ENCODE measurements around the gene CHRNA9. TPM values are rescaled to one million over a fixed set of nuclear protein-coding genes. Genes with fewer than 3 reads are reported as not detected.
"Not testable (repeated sequence)": the region's sequence is repeated elsewhere in the genome, so short reads cannot be mapped to it uniquely, and the experiment has no call there.

Gene CHRNA9
- total RNA-seq, 1 experiment from 2014 or later: not detected

- no peaks in the 10 kb centered on the region for H3K27me3 ChIP-seq (ENCODE audit: control insufficient read depth, insufficient read depth, low read length)
- DNase-seq (ENCODE audit: low read depth, low spot score) (no peak), ATAC-seq (no peak)
- no peaks in the 10 kb centered on the region for H3K36me3 ChIP-seq (ENCODE audit: control insufficient read depth, insufficient read depth, low read length)
- no peak overlapping the region for H3K27ac ChIP-seq (ENCODE audit: low read length)
- H3K9me3 ChIP-seq (ENCODE audit: control insufficient read depth, insufficient read depth, low read depth, low read length): no peaks in the 10 kb centered on the region
- intact Hi-C loops (cut with micrococcal nuclease; ENCODE audit: unreplicated experiment) (no loop called here), in situ Hi-C loops (cut with HindIII; ENCODE audit: low pct_unique_long_range_greater_than_20kb, low sequenced_read_pairs) (no loop called here)
- no peak overlapping the region for H3K4me3 ChIP-seq (ENCODE audit: low read depth in 2 of 2, low read length in 2 of 2)
- TF ChIP-seq SIN3A (IDR thresholded peaks at IDR 0.05; ENCODE audit: borderline replicate concordance, insufficient read depth, low read depth, low read length) (no peak), TCF7L2 (IDR thresholded peaks at IDR 0.05; ENCODE audit: low read depth, low read length) (no peak)
- TF ChIP-seq, protein P1, sequence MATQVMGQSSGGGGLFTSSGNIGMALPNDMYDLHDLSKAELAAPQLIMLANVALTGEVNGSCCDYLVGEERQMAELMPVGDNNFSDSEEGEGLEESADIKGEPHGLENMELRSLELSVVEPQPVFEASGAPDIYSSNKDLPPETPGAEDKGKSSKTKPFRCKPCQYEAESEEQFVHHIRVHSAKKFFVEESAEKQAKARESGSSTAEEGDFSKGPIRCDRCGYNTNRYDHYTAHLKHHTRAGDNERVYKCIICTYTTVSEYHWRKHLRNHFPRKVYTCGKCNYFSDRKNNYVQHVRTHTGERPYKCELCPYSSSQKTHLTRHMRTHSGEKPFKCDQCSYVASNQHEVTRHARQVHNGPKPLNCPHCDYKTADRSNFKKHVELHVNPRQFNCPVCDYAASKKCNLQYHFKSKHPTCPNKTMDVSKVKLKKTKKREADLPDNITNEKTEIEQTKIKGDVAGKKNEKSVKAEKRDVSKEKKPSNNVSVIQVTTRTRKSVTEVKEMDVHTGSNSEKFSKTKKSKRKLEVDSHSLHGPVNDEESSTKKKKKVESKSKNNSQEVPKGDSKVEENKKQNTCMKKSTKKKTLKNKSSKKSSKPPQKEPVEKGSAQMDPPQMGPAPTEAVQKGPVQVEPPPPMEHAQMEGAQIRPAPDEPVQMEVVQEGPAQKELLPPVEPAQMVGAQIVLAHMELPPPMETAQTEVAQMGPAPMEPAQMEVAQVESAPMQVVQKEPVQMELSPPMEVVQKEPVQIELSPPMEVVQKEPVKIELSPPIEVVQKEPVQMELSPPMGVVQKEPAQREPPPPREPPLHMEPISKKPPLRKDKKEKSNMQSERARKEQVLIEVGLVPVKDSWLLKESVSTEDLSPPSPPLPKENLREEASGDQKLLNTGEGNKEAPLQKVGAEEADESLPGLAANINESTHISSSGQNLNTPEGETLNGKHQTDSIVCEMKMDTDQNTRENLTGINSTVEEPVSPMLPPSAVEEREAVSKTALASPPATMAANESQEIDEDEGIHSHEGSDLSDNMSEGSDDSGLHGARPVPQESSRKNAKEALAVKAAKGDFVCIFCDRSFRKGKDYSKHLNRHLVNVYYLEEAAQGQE (IDR thresholded peaks at IDR 0.05; ENCODE audit: insufficient read depth in 1 of 2, low read depth in 2 of 2, low read length in 1 of 2): no peak
- ChIA-PET CTCF (no interaction called here), POLR2A (no interaction called here)
- H3K4me1 ChIP-seq (ENCODE audit: control insufficient read depth, insufficient read depth, low read length): no peaks in the 10 kb centered on the region
- no TSS peak for BruUV-seq (replicated peaks)
Measured at GRCh38 chr4:40292313-40292759, 42.8 kb upstream of the CHRNA9 start.

- no peaks in the 10 kb centered on the region for H3K36me3 ChIP-seq (ENCODE audit: control insufficient read depth, insufficient read depth, low read length)
- POLR2A ChIA-PET: no interaction called here
- BruUV-seq (replicated peaks): no TSS peak
- in situ Hi-C loops (cut with HindIII; ENCODE audit: low pct_unique_long_range_greater_than_20kb, low sequenced_read_pairs): no loop called here
- no peaks in the 10 kb centered on the region for H3K4me1 ChIP-seq (ENCODE audit: control insufficient read depth, insufficient read depth, low read length)
- no peaks in the 10 kb centered on the region for H3K9me3 ChIP-seq (ENCODE audit: control insufficient read depth, insufficient read depth, low read depth, low read length)
- ATAC-seq: no peak
- no peak overlapping the region for H3K27ac ChIP-seq (ENCODE audit: low read length)
- intact Hi-C loops (cut with micrococcal nuclease; ENCODE audit: unreplicated experiment): no loop called here
- no peak for TF ChIP-seq POLR2AphosphoS5 (IDR thresholded peaks at IDR 0.05; ENCODE audit: low read depth, low read length)
- TF ChIP-seq SIN3A (IDR thresholded peaks at IDR 0.05; ENCODE audit: borderline replicate concordance, insufficient read depth, low read depth, low read length): no peak
- no peak for TF ChIP-seq TCF7L2 (IDR thresholded peaks at IDR 0.05; ENCODE audit: low read depth, low read length)
- TF ChIP-seq, protein P2, sequence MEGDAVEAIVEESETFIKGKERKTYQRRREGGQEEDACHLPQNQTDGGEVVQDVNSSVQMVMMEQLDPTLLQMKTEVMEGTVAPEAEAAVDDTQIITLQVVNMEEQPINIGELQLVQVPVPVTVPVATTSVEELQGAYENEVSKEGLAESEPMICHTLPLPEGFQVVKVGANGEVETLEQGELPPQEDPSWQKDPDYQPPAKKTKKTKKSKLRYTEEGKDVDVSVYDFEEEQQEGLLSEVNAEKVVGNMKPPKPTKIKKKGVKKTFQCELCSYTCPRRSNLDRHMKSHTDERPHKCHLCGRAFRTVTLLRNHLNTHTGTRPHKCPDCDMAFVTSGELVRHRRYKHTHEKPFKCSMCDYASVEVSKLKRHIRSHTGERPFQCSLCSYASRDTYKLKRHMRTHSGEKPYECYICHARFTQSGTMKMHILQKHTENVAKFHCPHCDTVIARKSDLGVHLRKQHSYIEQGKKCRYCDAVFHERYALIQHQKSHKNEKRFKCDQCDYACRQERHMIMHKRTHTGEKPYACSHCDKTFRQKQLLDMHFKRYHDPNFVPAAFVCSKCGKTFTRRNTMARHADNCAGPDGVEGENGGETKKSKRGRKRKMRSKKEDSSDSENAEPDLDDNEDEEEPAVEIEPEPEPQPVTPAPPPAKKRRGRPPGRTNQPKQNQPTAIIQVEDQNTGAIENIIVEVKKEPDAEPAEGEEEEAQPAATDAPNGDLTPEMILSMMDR (IDR thresholded peaks at IDR 0.05): no peak
- TF ChIP-seq, protein P1 (IDR thresholded peaks at IDR 0.05; ENCODE audit: insufficient read depth in 1 of 2, low read depth in 2 of 2, low read length in 1 of 2): no peak
- no peak for DNase-seq (ENCODE audit: low read depth, low spot score)
- CTCF ChIA-PET: no interaction called here
- no peak overlapping the region for H3K4me3 ChIP-seq (ENCODE audit: low read depth in 2 of 2, low read length in 2 of 2)
- no peaks in the 10 kb centered on the region for H3K27me3 ChIP-seq (ENCODE audit: control insufficient read depth, insufficient read depth, low read length)
Measured at GRCh38 chr4:40294339-40294738, 40.8 kb upstream of the CHRNA9 start.

- H3K4me3 ChIP-seq (ENCODE audit: low read depth in 2 of 2, low read length in 2 of 2); H3K36me3 ChIP-seq (ENCODE audit: control insufficient read depth, insufficient read depth, low read length); H3K27ac ChIP-seq (ENCODE audit: low read length); POLR2A ChIA-PET; intact Hi-C loops (cut with micrococcal nuclease; ENCODE audit: unreplicated experiment); H3K4me1 ChIP-seq (ENCODE audit: control insufficient read depth, insufficient read depth, low read length); H3K27me3 ChIP-seq (ENCODE audit: control insufficient read depth, insufficient read depth, low read length); H3K9me3 ChIP-seq (ENCODE audit: control insufficient read depth, insufficient read depth, low read depth, low read length); DNase-seq (ENCODE audit: low read depth, low spot score); BruUV-seq (replicated peaks); in situ Hi-C loops (cut with HindIII; ENCODE audit: low pct_unique_long_range_greater_than_20kb, low sequenced_read_pairs); CTCF ChIA-PET; ATAC-seq: not testable (repeated sequence)
Measured at GRCh38 chr4:40295030-40295429, 40.1 kb upstream of the CHRNA9 start.
